Body of pancreas (tissue), 4 donors: ENCODE measurements around the gene SELENOM. TPM values are rescaled to one million over a fixed set of nuclear protein-coding genes. Genes with fewer than 3 reads are reported as not detected.
A peak's percentile ranks its signal among the peaks of the same experiment; 100 is the strongest.

Experiments used
- ATAC-seq: fragments of 150-250 bp; one replicate; pipeline ENCODE4 v1.9.1; 2016
- DNase-seq, 4 donors: peaks; one replicate each; pipeline ENCODE4 v3.0.0-alpha.2; 2019
- H3K27ac ChIP-seq, 4 donors: fragments of 200-600 bp; sonication (generic); 1 replicate in 3 of 4; 2 replicates in 1 of 4; pipeline versions ENCODE4 v1.5.1 to v1.6.1; 2016 to 2019; ENCODE audit warnings: mild to moderate bottlenecking in 1 of 4, mixed read lengths in 1 of 4, moderate library complexity in 1 of 4
- H3K27me3 ChIP-seq, 2 donors: fragments of 200-600 bp; sonication (generic); one replicate each; pipeline ENCODE4 v1.6.0; 2016; ENCODE audit warnings: mild to moderate bottlenecking in 1 of 2
- H3K36me3 ChIP-seq, 2 donors: fragments of 200-600 bp; sonication (generic); replicated peaks in 1 of 2; 2 replicates each; pipeline ENCODE4 v1.5.1; 2016; ENCODE audit warnings: low read depth in 2 of 2; ENCODE audit not compliant: insufficient read depth in 1 of 2
- H3K4me1 ChIP-seq: fragments of 200-600 bp; sonication (generic); one replicate; pipeline ENCODE4 v1.6.0; 2016
- H3K4me3 ChIP-seq, 2 donors: fragments of 200-600 bp; sonication (generic); 1 replicate in 1 of 2; 2 replicates in 1 of 2; pipeline ENCODE4 v1.5.1; 2016 to 2019
- H3K9me3 ChIP-seq, 3 donors: fragments of 200-600 bp; sonication (generic); 1 replicate in 2 of 3; 2 replicates in 1 of 3; pipeline ENCODE4 v1.5.1; 2016
- CTCF ChIP-seq, 7 experiments: fragments of 450-650 bp in 4 of 7; fragments of 200-600 bp in 3 of 7; sonication (generic) in 3 of 7; IDR thresholded peaks; one replicate each; pipeline ENCODE4 v1.5.1; 2016 to 2019; ENCODE audit warnings: antibody characterized with exemption in 7 of 7
- POLR2A ChIP-seq, 3 donors: fragments of 450-650 bp; IDR thresholded peaks; one replicate each; pipeline ENCODE4 v1.6.1; 2016; ENCODE audit warnings: antibody characterized with exemption in 3 of 3, mild to moderate bottlenecking in 2 of 3
- WGBS, 2 donors: methylation state at CpG; one replicate each; pipeline ENCODE4 v1.1.5; 2017; 5-methylcytosine and 5-hydroxymethylcytosine counted together
- intact Hi-C: fragments of 100-400 bp; cut with DNase I; formaldehyde crosslinking; loops from one replicate; pipeline ENCODE4 v1.15.1; 2023
- total RNA-seq, 2 donors: library from RNA; depleted of rRNA; stranded (reverse); fragments of >200 nt; gene quantifications; one replicate each; pipeline ENCODE4 v1.1.0, GENCODE V29; 2016

SELENOM gene
- total RNA-seq, 2 donors from 2014 or later = 127 to 198 TPM

- Histone ChIP-seq H3K27ac (peak overlapping the region in 1 of 4 donors; percentile 8), H3K9me3 (no peaks in the 10 kb centered on the region), H3K4me1 (peaks cover 35% of the 10 kb centered on the region), H3K36me3 (peaks cover 0 to 19% of the 10 kb centered on the region in 2 donors), H3K27me3 (no peaks in the 10 kb centered on the region), H3K4me3 (no peak overlapping the region)
- intact Hi-C loops = loop anchor here (5.0 kb wide), 1 partner anchor 147 kb away; no protein-coding TSS in a partner anchor
- TF ChIP-seq CTCF (IDR thresholded peaks at IDR 0.05) = peak; percentile 36 to 64 (median 56)
- TF ChIP-seq POLR2A (IDR thresholded peaks at IDR 0.05) = no peak
- DNase-seq = peak in 3 of 4 donors; percentile 31 to 51 (median 36)
- WGBS, 2 donors = 53 to 75% methylated on average over 4 to 7 of the region's 9 CpGs
- no peak for ATAC-seq
These were observed 17.9 kb downstream of the SELENOM start for GRCh38 chr22:31089160-31090100.

GRCh38 chr22:31088233-31088986 lies 19.0 kb downstream of the SELENOM start:
- Histone ChIP-seq H3K4me1 (peaks cover 37% of the 10 kb centered on the region), H3K27me3 (no peaks in the 10 kb centered on the region), H3K9me3 (no peaks in the 10 kb centered on the region), H3K36me3 (peaks cover 0 to 19% of the 10 kb centered on the region in 2 donors), H3K27ac (no peak overlapping the region), H3K4me3 (no peak overlapping the region)
- WGBS, 2 donors = 90 to 94% methylated on average over 24 to 26 of the region's 26 CpGs
- intact Hi-C loops = loop anchor here (5.0 kb wide), 1 partner anchor 146 kb away; no protein-coding TSS in a partner anchor
- TF ChIP-seq CTCF (IDR thresholded peaks at IDR 0.05) (no peak), POLR2A (IDR thresholded peaks at IDR 0.05) (no peak)
- DNase-seq (no peak), ATAC-seq (no peak)

- no peak for DNase-seq
- 94 to 95% methylated on average over 12 to 21 of the region's 21 CpGs for WGBS, 2 donors
- intact Hi-C loops = loop anchor here (5.0 kb wide), 1 partner anchor 145 kb away; no protein-coding TSS in a partner anchor
- H3K4me3 ChIP-seq = no peak overlapping the region
- H3K9me3 ChIP-seq = no peaks in the 10 kb centered on the region
- H3K4me1 ChIP-seq = peaks cover 40% of the 10 kb centered on the region
- peaks cover 0 to 19% of the 10 kb centered on the region in 2 donors for H3K36me3 ChIP-seq
- TF ChIP-seq CTCF (IDR thresholded peaks at IDR 0.05) = no peak
- no peak for TF ChIP-seq POLR2A (IDR thresholded peaks at IDR 0.05)
- no peaks in the 10 kb centered on the region for H3K27me3 ChIP-seq
- H3K27ac ChIP-seq = no peak overlapping the region
- ATAC-seq = no peak
These were observed 19.6 kb downstream of the SELENOM start for GRCh38 chr22:31087744-31088215.

- H3K9me3 ChIP-seq = no peaks in the 10 kb centered on the region
- H3K4me3 ChIP-seq = no peak overlapping the region
- H3K27me3 ChIP-seq = no peaks in the 10 kb centered on the region
- DNase-seq = no peak
- intact Hi-C loops = loop anchor here (5.0 kb wide), 1 partner anchor 145 kb away; no protein-coding TSS in a partner anchor
- WGBS, 2 donors = 39 to 49% methylated on average over 6 to 8 of the region's 8 CpGs
- peaks cover 0 to 19% of the 10 kb centered on the region in 2 donors for H3K36me3 ChIP-seq
- ATAC-seq = no peak
- peak overlapping the region in 2 of 4 donors; percentile 23 to 97 for H3K27ac ChIP-seq
- TF ChIP-seq POLR2A (IDR thresholded peaks at IDR 0.05) = no peak
- TF ChIP-seq CTCF (IDR thresholded peaks at IDR 0.05) = no peak
- peaks cover 49% of the 10 kb centered on the region for H3K4me1 ChIP-seq
These were observed 20.6 kb downstream of the SELENOM start for GRCh38 chr22:31086703-31087330.
